ENCODE results near the gene LCA5L.
"Not testable (repeated sequence)": the region's sequence is repeated elsewhere in the genome, so short reads cannot be mapped to it uniquely, and the experiment has no call there.

LCA5L gene

GRCh38 chr21:39388811-39389155, 56.8 kb downstream of the LCA5L start:
- in situ Hi-C loops (cut with HindIII; ENCODE audit: low sequenced_read_pairs): no loop called here

GRCh38 chr21:39388038-39388810, 57.4 kb downstream of the LCA5L start:
- in situ Hi-C loops (cut with HindIII; ENCODE audit: low sequenced_read_pairs): no loop called here

- in situ Hi-C loops (cut with HindIII; ENCODE audit: low sequenced_read_pairs): no loop called here
Observed at GRCh38 chr21:39387461-39388037, 58.0 kb downstream of the LCA5L start.

- in situ Hi-C loops (cut with HindIII; ENCODE audit: low sequenced_read_pairs): no loop called here
Observed at GRCh38 chr21:39386899-39387298, 58.7 kb downstream of the LCA5L start.

- in situ Hi-C loops (cut with HindIII; ENCODE audit: low sequenced_read_pairs): no loop called here
Observed at GRCh38 chr21:39386194-39386593, 59.4 kb downstream of the LCA5L start.

GRCh38 chr21:39385299-39386145, 60.1 kb downstream of the LCA5L start:
- in situ Hi-C loops (cut with HindIII; ENCODE audit: low sequenced_read_pairs): no loop called here

GRCh38 chr21:39384674-39385298, 60.8 kb downstream of the LCA5L start:
- in situ Hi-C loops (cut with HindIII; ENCODE audit: low sequenced_read_pairs): no loop called here

- in situ Hi-C loops (cut with HindIII; ENCODE audit: low sequenced_read_pairs): not testable (repeated sequence)
Observed at GRCh38 chr21:39382096-39382495, 63.5 kb downstream of the LCA5L start.

GRCh38 chr21:39381009-39381408, 64.6 kb downstream of the LCA5L start:
- in situ Hi-C loops (cut with HindIII; ENCODE audit: low sequenced_read_pairs): no loop called here

- in situ Hi-C loops (cut with HindIII; ENCODE audit: low sequenced_read_pairs): no loop called here
Observed at GRCh38 chr21:39379986-39380891, 65.3 kb downstream of the LCA5L start.

GRCh38 chr21:39377444-39378050, 68.0 kb downstream of the LCA5L start:
- in situ Hi-C loops (cut with HindIII; ENCODE audit: low sequenced_read_pairs): no loop called here

- in situ Hi-C loops (cut with HindIII; ENCODE audit: low sequenced_read_pairs): no loop called here
Observed at GRCh38 chr21:39375446-39375845, 70.1 kb downstream of the LCA5L start.

- in situ Hi-C loops (cut with HindIII; ENCODE audit: low sequenced_read_pairs): no loop called here
Observed at GRCh38 chr21:39374046-39374445, 71.5 kb downstream of the LCA5L start.

- in situ Hi-C loops (cut with HindIII; ENCODE audit: low sequenced_read_pairs): no loop called here
Observed at GRCh38 chr21:39373634-39374033, 71.9 kb downstream of the LCA5L start.

GRCh38 chr21:39369896-39370288, 75.7 kb downstream of the LCA5L start:
- in situ Hi-C loops (cut with HindIII; ENCODE audit: low sequenced_read_pairs): not testable (repeated sequence)

- in situ Hi-C loops (cut with HindIII; ENCODE audit: low sequenced_read_pairs): no loop called here
Observed at GRCh38 chr21:39367783-39368182, 77.8 kb downstream of the LCA5L start.

- in situ Hi-C loops (cut with HindIII; ENCODE audit: low sequenced_read_pairs): no loop called here
Observed at GRCh38 chr21:39366563-39366962, 79.0 kb downstream of the LCA5L start.

GRCh38 chr21:39364949-39365348, 80.6 kb downstream of the LCA5L start:
- in situ Hi-C loops (cut with HindIII; ENCODE audit: low sequenced_read_pairs): no loop called here

- in situ Hi-C loops (cut with HindIII; ENCODE audit: low sequenced_read_pairs): no loop called here
Observed at GRCh38 chr21:39363607-39364555, 81.7 kb downstream of the LCA5L start.
